Pulmonary artery endothelial cell (primary cell): Measurements from ENCODE around the gene STAT3. TPM values are rescaled to one million over a fixed set of nuclear protein-coding genes. Genes with fewer than 3 reads are reported as not detected.

Source experiments
- DNase-seq: peaks from one replicate; pipeline ENCODE4 v3.0.0-alpha.2; 2011; ENCODE audit warnings: low read depth, low spot score
- total RNA-seq: library from RNA; depleted of rRNA; stranded (reverse); fragments of >200 nt; gene quantifications from 2 replicates; pipeline ENCODE4 v1.2.3, GENCODE V29; 2014

Gene STAT3
- total RNA-seq, 1 donor from 2014 or later = 99.0 TPM

DNA sequence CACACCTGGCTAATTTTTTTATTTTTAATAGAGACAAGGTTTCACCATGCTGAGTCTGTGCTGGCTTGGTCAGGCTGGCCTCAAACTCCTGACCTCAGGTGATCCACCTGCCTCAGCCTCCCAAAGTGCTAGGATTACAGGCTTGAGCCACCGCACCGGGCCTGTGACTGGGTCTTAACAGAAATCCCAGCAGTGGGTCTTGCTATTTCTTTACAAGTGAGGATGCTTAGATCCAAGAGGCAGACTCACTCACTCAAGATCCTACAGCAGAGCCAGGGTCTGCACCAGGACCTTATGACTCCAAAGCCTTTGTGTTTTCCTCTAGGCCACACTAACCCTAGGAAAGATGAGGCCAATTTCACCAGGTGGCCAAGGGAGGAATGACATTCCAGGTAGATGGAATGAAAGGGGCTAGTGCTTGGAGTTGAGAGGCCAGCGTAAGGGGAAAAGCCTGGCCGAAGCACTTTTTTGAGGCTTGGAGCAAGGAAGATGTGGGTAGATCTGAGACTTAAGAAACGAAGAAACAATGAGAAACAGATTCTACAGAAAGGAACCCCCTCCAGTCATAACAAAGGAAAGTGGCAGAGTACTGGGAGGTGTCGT, 105.7 kb downstream of the STAT3 start:
- no peak for DNase-seq

GRCh38 chr17:42281571-42282096, 106.6 kb downstream of the STAT3 start:
- DNase-seq = no peak

- DNase-seq = no peak
Observed at GRCh38 chr17:42279776-42280630, 108.2 kb downstream of the STAT3 start.

GRCh38 chr17:42277342-42277712, 110.9 kb downstream of the STAT3 start:
- no peak for DNase-seq

DNA sequence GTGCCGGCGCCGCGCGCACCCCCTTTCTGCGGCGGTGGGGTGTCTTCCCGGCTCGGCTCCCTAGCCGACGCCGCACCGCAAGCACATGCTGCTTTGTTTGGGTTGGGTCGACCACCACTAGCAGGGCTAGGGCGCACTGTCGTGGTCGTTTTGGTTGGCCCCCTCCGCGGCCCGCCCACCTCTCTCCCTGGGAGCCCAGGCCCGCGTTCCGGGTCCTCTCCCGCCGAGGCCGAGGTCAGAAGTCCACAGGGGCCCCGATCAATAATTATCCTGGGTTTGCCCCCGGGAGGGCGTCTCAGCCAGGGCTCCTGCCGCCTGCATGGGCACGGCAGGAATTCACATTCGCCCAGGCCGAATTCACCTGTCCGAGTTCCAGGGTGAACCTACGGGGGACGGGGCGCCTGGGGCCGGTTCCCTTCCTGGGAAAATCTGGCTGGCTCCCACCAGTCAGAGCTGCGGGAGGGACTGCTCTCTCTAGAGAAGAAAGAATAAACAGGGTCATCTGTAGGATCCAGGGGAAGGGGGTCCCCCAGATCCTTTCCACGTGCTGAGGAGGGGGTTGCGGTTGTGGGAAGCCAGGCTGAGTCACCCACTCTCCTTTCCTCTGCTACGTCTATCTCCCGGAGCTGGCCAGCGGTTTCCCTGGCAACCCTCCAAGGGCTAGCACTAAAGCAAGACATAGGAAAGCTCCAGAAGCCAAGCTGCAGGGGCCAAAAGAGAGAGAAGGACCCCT, 111.5 kb downstream of the STAT3 start:
- DNase-seq = peak; percentile 55

DNA sequence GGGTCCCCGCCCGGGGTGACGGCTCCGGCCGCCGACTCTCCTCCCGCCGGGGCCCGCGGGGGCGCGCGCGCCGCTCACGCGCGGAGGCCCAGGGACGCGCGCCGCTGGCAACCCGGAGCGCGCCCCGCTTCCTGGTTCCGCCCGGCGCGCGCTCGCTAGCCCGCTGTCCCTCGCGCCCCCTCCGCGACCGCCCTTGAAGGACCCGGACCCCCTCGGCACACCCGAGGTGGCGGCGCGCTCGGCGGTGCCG, 112.0 kb downstream of the STAT3 start, which contains the start of gene STAT5B:
Gene STAT5B, minus strand, starts transcription at position 33 of the 250 bp plus-strand sequence. CDS start 44,264 bp downstream, outside the sequence.
- no peak for DNase-seq

DNA sequence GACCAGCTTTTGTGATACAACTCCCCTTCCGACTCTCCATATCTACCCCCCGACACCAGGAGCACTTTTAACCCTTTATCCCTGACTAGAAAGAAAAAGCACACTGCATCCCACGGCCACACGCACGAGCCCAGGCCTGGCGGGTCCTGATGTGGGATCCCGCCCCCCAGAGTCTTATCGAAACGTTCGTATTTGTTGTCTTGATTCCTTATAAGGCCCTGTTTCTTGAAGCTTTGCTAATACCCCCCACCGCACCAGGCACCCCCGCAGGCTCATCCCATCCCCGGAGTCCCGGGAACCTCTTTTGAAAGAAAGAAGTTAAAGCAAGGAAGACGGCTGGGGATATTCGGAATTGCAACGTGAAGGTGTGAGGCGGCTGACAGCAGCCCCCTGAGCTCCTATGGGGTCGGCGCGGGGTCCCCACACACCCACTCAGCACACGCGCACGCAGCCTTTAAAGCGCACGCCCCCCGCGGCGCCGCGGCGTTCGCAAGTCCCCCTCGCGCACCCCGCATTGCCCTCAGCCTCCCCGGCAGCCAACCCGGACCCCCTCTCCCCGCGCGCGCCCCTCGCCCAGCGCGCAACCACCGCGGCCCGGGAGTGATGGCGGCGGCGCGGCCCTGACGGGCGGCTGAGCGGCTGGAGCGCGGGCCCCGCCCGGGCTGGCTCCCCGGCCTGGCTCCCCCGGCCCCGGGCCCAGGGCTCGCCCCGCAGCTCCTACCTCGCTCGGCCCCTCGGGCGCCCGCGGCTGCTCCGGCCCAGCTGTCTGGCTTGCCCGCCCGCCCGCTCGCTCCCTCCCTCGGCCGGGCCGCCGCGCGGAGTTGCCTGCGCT, 112.5 kb downstream of the STAT3 start:
- no peak for DNase-seq

GRCh38 chr17:42274812-42275526, 113.3 kb downstream of the STAT3 start:
- no peak for DNase-seq

- DNase-seq = no peak
Observed at GRCh38 chr17:42274253-42274542, 114.0 kb downstream of the STAT3 start.

DNA sequence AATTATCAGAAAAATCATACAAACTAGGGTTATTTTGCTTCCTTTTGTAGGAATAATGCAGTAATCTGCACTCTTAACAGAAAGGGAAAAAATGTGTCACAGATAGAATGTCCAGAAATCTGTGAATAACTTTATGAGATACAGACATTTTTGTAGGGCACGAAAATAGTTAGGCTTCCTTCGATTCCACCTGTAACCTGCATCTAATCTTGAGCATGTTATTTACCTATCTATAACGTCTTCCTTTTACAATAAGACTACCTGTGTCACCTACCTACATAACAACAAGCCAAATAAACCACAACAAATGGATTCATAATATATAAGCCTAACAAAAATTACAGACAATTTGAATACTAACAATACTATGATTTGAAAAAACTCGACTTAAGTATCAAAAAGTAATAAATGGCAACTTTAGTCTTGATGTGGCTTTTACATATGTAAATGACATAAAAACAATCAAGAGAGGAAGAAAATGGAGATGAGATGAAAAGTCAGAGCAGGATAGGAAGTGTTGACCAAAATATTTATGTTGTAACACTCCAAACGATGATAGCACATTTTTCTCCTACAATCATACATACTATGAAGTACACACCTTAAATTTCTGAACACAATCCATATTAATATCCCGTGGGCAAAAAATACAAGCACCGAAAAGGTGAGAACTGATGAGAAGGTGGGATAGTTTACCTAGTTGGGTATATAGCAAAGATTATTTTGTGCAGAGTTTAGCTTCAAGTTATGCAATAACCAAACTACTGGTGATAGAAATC, 114.6 kb downstream of the STAT3 start:
- DNase-seq = no peak

DNA sequence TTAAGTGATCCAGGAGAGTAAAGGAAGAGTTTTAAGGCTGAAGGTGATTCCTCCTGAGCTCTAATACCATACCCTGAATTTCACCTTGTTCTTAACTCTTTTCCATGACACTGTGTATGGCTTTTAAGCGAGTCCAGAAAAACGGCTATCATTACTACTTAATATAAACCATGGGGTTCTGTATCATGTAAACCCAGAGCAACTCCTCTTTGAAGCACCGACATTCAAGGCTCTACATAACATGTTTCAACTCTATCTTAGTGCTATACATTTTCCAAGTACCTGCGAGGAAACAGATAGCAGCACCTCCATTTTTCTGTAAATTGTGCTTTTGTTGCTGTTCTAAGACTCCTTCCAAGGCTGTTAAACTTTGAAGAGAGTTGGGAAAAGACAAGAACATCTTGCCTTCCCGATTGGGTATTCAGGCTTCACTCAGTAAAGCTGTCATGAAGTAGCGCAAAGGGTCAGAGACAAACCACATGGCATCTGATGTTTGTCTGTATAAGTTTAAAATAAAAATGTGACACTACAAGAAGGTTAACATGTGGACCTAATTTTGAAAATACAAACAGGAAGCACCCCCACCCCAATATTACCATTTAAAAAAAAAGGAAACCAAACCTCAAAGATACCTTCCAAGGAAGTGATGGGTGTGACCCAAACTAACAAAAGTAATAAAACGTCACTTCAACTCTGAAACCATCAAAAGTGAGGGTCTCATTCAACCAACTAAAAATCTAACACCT, 115.9 kb downstream of the STAT3 start:
- no peak for DNase-seq

DNA sequence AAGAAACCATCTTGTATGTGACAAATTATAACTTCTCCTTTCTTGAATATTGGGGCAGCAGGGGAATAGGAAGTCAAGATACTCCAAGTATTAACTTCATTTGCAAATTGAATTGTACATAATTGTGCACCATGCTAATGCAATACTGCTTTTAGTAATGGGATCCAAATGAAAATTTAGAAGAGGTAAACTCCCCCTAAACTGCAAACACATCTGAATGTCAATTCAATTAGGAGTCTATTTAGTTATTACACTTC, 116.5 kb downstream of the STAT3 start:
- no peak for DNase-seq

DNA sequence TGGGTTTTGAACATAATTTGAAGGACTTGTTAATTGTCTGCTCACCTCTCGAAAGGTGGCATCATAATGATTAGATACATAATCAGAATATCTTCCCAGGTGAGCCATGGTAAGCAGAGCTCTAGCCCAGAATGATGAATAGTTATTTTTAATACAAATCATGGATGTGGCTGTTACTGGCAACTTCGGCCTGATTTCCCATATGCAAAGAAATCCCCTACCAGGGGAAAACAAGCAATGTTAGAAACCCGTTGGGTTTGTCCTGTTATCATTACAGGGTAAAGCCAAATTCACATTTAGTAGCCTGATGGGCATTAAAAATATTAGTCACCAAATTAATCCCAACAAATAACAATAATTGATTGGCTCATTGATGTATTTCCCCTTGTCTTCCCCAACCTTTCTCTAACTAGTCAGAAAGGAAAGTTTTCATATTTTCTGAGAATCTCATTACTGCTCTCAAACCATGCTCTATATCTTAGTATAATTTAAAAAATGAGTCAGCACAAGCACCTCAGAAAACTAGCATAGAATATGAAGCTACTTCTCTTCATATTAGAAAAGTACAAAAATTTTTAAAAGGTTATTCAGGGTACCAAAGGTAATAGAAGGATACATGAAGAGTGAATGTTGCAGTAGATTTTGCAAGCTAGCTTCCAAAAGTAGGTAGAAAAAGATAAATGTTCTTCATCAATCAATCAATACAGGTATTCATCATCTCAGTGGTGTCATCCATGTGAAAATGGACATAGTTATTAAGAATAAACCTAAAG, 117.0 kb downstream of the STAT3 start:
- DNase-seq = no peak

DNA sequence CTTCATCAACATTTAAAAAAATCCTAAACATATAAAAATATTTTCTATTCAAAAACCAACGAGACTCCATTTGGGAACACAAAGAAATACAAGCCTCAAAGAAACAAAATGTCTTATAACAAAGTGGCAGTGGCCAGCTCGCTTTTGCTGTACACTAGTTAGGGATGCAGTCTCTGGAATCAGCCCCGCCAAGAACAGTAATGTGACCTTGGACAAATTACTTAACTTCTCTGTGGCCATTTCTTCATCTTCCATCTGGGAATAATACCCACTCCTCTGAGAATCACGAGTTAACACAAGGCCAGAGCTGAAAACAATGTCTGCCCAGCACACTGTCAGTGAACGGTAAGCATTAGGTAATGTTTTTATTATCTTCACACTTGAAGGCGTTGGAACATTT, 117.6 kb downstream of the STAT3 start:
- DNase-seq = no peak

GRCh38 chr17:42270170-42270535, 118.1 kb downstream of the STAT3 start:
- DNase-seq = no peak

GRCh38 chr17:42268236-42268635, 120.0 kb downstream of the STAT3 start:
- DNase-seq = no peak

GRCh38 chr17:42266918-42267766, 121.1 kb downstream of the STAT3 start:
- DNase-seq = no peak

- DNase-seq = no peak
Observed at GRCh38 chr17:42266462-42266861, 121.8 kb downstream of the STAT3 start.
